GM18873 (cell line): ENCODE data around the gene TMCC1.

Experiments used
- ATAC-seq: cut with Tn5 transposase; IDR thresholded peaks from one replicate; pipeline ENCODE4 v1.9.1; 2021; ENCODE audit warnings: mild to moderate bottlenecking, moderate library complexity, moderate number of reproducible peaks; ENCODE audit not compliant: unreplicated experiment, low FRiP score

The TMCC1 gene

DNA sequence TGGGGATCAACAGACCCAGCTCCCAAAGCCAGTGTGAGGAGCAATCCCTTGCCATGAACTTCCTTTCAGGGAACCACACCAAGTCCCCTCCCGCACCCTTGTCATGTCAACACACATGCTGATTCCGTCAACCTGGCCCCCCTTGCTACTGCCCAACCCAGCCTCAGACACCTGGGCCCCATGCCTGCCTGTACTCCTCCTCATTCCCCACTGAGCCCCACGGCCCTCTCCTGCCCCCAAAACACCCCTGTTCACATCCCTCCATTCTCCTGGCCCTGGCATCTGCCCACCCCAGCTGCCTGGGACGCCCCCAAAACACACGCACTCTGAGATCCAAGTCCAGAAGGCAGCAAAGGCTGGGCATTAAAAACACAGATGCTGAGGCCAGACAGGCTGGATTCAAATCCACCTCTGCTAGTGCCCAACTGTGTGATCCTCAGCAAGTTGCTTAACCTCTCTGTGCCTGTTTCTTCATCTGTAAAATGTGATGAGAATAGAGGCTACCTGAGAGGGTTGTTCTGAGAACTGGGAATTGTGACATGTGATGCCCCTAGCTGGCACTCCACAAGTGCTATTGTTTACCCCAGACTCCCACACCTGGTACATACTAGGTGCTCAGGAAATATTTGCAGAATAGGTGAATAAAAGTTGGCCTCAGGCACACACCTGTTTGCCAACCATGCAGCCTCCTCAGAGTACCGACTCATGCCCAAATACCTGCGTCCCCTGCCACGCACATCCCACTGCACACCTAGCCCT, 289.3 kb downstream of the TMCC1 start:
- ATAC-seq: no peak

DNA sequence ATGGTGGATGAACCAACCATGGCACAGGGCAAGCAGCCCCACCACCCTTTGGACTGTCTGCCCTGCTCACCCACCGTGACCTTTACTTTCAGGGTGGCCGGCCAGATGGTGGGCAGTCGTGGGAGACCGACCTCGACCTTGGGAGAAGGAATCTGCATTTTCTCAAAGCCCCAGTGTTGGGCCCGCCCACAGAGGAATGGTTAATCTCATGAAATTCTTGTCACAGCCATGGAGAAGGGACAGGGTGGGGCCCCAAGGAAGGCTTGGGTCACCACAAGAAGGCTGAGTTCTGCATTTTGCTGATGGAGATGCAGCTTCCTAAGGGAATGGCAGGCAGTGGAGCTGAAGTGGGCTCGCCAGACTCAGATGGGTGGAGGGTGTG, 290.0 kb downstream of the TMCC1 start:
- ATAC-seq: no peak

- ATAC-seq: no peak
Observed at GRCh38 chr3:129602730-129603560, 290.6 kb downstream of the TMCC1 start.

DNA sequence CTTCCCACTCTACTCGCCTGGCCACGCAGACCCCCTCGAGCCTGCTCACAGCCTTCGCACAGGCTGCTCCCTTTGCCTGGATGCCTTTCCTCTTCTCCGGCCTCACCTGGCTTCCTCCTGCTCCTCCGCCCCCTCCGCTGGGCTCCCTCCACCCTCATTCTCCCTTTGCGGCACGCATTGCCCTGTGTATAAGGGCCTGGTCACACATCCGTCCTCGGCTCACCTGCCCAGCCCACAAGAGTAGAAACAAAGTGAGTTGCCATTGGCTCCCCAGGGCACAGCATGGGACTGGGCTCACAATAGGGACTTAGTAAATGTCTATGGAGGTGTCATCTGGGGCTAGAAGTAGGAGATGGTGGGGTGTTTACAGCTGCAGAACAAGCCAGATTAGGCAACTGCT, 291.2 kb downstream of the TMCC1 start:
- ATAC-seq: no peak

GRCh38 chr3:129601713-129602112, 291.8 kb downstream of the TMCC1 start:
- ATAC-seq: no peak

- ATAC-seq: no peak
Observed at GRCh38 chr3:129600348-129600747, 293.2 kb downstream of the TMCC1 start.

DNA sequence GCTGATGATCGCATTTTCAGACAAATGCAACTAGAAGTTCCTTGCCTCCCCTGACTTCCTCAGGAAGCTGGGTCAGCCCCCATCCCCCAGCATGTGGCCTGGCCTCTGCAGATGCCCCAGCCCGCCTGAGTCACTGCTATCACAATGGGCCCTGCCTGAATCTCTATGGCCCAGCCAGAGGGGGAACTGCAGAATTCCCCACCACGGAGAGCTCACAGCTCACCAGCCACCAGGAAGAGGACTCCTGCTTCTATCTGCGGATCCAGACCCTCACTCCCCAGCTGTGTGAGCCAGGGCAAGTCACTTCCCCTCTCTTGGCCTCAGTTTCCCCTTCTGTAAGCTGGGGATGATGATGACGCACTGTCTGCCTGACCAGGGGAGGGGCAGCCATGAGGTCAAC, 293.9 kb downstream of the TMCC1 start:
- ATAC-seq: no peak

DNA sequence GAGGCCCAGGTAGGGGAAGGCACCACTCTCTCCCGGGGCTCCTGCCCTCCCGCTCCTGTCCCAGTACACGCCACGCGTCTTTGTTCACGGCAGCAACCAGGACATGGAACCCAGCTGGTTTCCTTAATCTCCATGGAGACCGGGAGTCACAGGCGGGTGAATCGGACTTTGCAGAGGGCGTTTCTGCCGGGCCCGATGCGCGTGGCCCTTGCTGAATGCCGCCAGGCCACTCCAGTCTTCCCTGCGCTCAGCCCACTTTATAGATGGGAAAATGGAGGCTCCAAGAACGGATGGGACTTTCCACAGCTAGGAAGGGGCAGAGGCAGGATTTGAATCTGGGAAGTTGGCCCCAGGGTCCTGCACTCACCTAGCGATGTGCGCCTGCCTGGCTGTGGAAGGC, 294.4 kb downstream of the TMCC1 start:
- no peak for ATAC-seq

DNA sequence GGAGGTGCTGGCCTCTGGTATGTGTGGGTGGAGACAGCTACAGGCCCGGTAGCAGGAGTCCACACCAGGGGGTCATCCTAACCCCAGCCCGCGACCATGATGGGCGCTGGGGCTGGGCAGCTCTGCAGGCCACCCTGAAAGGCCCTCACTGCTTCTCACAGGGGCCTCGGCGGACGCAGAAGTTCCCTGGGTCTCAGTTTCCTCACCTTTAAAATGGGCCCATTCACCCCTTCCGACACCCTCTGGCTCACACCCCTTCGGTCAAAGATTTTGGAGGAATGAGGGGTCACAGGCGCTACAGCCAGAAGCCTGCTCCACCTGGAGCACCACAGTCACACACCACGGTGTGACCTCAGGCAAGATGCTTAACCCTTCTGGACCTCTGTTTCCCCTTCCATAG, 295.0 kb downstream of the TMCC1 start:
- no peak for ATAC-seq

DNA sequence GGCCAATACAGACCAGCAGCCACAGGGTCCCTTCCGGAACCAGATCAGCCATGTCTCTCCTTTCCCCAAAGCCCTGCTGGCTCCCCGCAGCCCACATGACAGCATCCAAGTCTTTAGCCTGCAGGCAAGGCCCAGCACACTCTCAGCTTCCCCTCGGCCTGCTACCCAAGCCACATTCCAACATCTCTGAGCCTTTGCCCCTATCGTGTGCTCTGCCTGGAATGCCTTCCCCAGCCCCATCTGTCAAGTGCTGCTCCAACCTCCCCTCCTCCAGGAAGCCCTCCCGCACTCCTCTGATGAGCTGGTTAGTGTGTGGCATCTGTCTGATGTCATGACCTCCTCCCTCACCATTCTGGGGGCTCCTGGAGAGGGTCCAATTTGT, 295.5 kb downstream of the TMCC1 start:
- no peak for ATAC-seq
